GM23338 (cell line): ENCODE data around the gene DRAM2. TPM values are rescaled to one million over a fixed set of nuclear protein-coding genes. Genes with fewer than 3 reads are reported as not detected.

Source experiments
- ATAC-seq: fragments of 200-7000 bp; cut with Tn5 transposase; 3 replicates; pipeline ENCODE4 v1.9.1; 2020
- DNase-seq: peaks from one replicate; pipeline ENCODE4 v3.0.0-alpha.2; 2015; ENCODE audit warnings: low spot score
- H2AFZ ChIP-seq: fragments of 200-600 bp; sonication (generic); 2 replicates; pipeline ENCODE4 v1.8.0; 2016; ENCODE audit warnings: antibody characterized with exemption, mild to moderate bottlenecking, moderate library complexity
- H3F3A ChIP-seq: fragments of 200-600 bp; sonication (generic); replicated peaks from 2 replicates; pipeline ENCODE4 v1.8.0; 2017; ENCODE audit warnings: antibody characterized with exemption, mixed run types, low read depth
- H3K27ac ChIP-seq: fragments of 200-600 bp; sonication (generic); 2 replicates; pipeline ENCODE4 v1.6.1; 2016; ENCODE audit warnings: low read depth
- H3K27me3 ChIP-seq: fragments of 200-600 bp; sonication (generic); 2 replicates; pipeline ENCODE4 v1.8.0; 2016; ENCODE audit warnings: mild to moderate bottlenecking, mixed run types, moderate library complexity; ENCODE audit not compliant: insufficient read depth
- H3K36me3 ChIP-seq: fragments of 200-600 bp; sonication (generic); 2 replicates; pipeline ENCODE4 v1.8.0; 2016; ENCODE audit warnings: mild to moderate bottlenecking; ENCODE audit not compliant: insufficient read depth
- H3K4me1 ChIP-seq: fragments of 200-600 bp; sonication (generic); 2 replicates; pipeline ENCODE4 v1.8.0; 2016; ENCODE audit warnings: mild to moderate bottlenecking, moderate library complexity; ENCODE audit not compliant: insufficient read depth
- H3K4me2 ChIP-seq: fragments of 200-600 bp; sonication (generic); 2 replicates; pipeline ENCODE4 v1.7.1; 2017; ENCODE audit warnings: mixed run types
- H3K4me3 ChIP-seq: fragments of 200-600 bp; sonication (generic); 2 replicates; pipeline ENCODE4 v1.6.1; 2016; ENCODE audit warnings: mixed run types
- H3K79me2 ChIP-seq: fragments of 200-600 bp; sonication (generic); replicated peaks from 2 replicates; pipeline ENCODE4 v1.8.0; 2017; ENCODE audit warnings: mild to moderate bottlenecking; ENCODE audit not compliant: insufficient read depth
- H3K9me2 ChIP-seq: fragments of 200-600 bp; sonication (generic); 2 replicates; pipeline ENCODE4 v1.8.0; 2017; ENCODE audit not compliant: insufficient read depth
- H4K20me1 ChIP-seq: fragments of 200-600 bp; sonication (generic); replicated peaks from 2 replicates; pipeline ENCODE4 v1.8.0; 2017; ENCODE audit warnings: mild to moderate bottlenecking; ENCODE audit not compliant: insufficient read depth
- H3K27ac Mint-ChIP-seq: 2 replicates; pipeline ENCODE4 v1.8.0; 2020; ENCODE audit warnings: inconsistent platforms, mild to moderate bottlenecking, moderate library complexity, mixed read lengths
- H3K27me3 Mint-ChIP-seq: 3 replicates; pipeline ENCODE4 v1.8.0; 2022; ENCODE audit warnings: low read depth, mild to moderate bottlenecking, moderate library complexity, mixed read lengths, inconsistent platforms; ENCODE audit not compliant: insufficient read depth, poor library complexity
- H3K36me3 Mint-ChIP-seq: 3 replicates; pipeline ENCODE4 v1.8.0; 2021; ENCODE audit warnings: low read depth, mild to moderate bottlenecking, inconsistent platforms, moderate library complexity, mixed read lengths
- H3K4me1 Mint-ChIP-seq: 3 replicates; pipeline ENCODE4 v1.8.0; 2020; ENCODE audit warnings: mild to moderate bottlenecking, inconsistent platforms, mixed read lengths
- H3K4me3 Mint-ChIP-seq: 3 replicates; pipeline ENCODE4 v1.8.0; 2021; ENCODE audit warnings: moderate library complexity, mild to moderate bottlenecking, inconsistent platforms, mixed read lengths
- H3K9me3 Mint-ChIP-seq: 3 replicates; pipeline ENCODE4 v1.8.0; 2020; ENCODE audit warnings: moderate library complexity, mild to moderate bottlenecking, inconsistent platforms, mixed read lengths
- CREB1 ChIP-seq: fragments of 250-450 bp; sonication (Bioruptor Pico); IDR thresholded peaks from 2 replicates; pipeline ENCODE4 v1.5.0; 2020; ENCODE audit warnings: low read depth, mild to moderate bottlenecking, moderate library complexity
- JUNB ChIP-seq: IDR thresholded peaks from one replicate; pipeline ENCODE4 v1.6.1; 2016; ENCODE audit warnings: antibody characterized with exemption; ENCODE audit not compliant: unreplicated experiment
- NANOG ChIP-seq: IDR thresholded peaks from 2 replicates; pipeline ENCODE4 v1.6.1; 2016; ENCODE audit warnings: antibody characterized with exemption, borderline replicate concordance
- POLR2AphosphoS5 ChIP-seq: IDR thresholded peaks from 2 replicates; pipeline ENCODE4 v1.6.1; 2016; ENCODE audit warnings: antibody characterized with exemption, low read depth
- STAT1 ChIP-seq: IDR thresholded peaks from one replicate; pipeline ENCODE4 v1.6.1; 2016; ENCODE audit warnings: antibody characterized with exemption; ENCODE audit not compliant: unreplicated experiment
- ZNF114 ChIP-seq: fragments of 250-450 bp; sonication (Bioruptor Pico); IDR thresholded peaks from 2 replicates; pipeline ENCODE4 v1.5.0; 2020; ENCODE audit warnings: mild to moderate bottlenecking, moderate library complexity
- ZNF331 ChIP-seq: fragments of 250-450 bp; sonication (Bioruptor Pico); IDR thresholded peaks from 2 replicates; pipeline ENCODE4 v1.5.0; 2020; ENCODE audit warnings: low read depth, mild to moderate bottlenecking, moderate library complexity
- ZNF462 ChIP-seq: fragments of 250-450 bp; sonication (Bioruptor Pico); IDR thresholded peaks from 2 replicates; pipeline ENCODE4 v1.5.0; 2020; ENCODE audit warnings: mild to moderate bottlenecking, moderate library complexity
- polyA plus RNA-seq: library from polyadenylated mRNA; unstranded; fragments of >200 nt; fragmentation: Nextera tagmentation; extraction: Ambion mirVana; gene quantifications from 2 replicates; pipeline ENCODE4 v1.2.1, GENCODE V29; 2016
- total RNA-seq: library from RNA; depleted of rRNA; stranded (reverse); fragments of >200 nt; shearing (Covaris generic); gene quantifications from 2 replicates; pipeline ENCODE4 v1.2.3, GENCODE V29; 2014
- TF ChIP-seq, protein P1 (sequence below): IDR thresholded peaks from one replicate; pipeline ENCODE4 v1.6.1; 2018; ENCODE audit warnings: antibody characterized with exemption; ENCODE audit not compliant: unreplicated experiment

The DRAM2 gene
- total and polyA plus RNA-seq, 2 experiments from 2014 or later: 22.9 to 45.9 TPM

GRCh38 chr1:111099289-111099688 is 40.6 kb downstream of the DRAM2 start (continued):
- TF ChIP-seq ZNF462 (no peak), CREB1 (CRISPR knock-in tag) (0 out of 2 replicates have a peak, but pooled peaks have one; percentile 11), STAT1 (no peak)

- 0 out of 2 replicates have a peak, but pooled peaks cover 5% of the 10 kb centered on the region for H3K36me3 ChIP-seq
- H2AFZ ChIP-seq: no peak overlapping the region
- H3K4me3 ChIP-seq: no peak overlapping the region
- Mint-ChIP-seq H3K36me3 (peaks cover 41% of the 10 kb centered on the region), H3K4me1 (no peaks in the 10 kb centered on the region), H3K9me3 (peaks cover 94% of the 10 kb centered on the region), H3K4me3 (no peak overlapping the region), H3K27me3 (peaks cover 3% of the 10 kb centered on the region), H3K27ac (no peak overlapping the region)
- no peaks in the 10 kb centered on the region for H3K27me3 ChIP-seq
- H3K27ac ChIP-seq: no peak overlapping the region
- H3K9me2 ChIP-seq: no peaks in the 10 kb centered on the region; the same call in 1 of the 2 replicates
- no peak overlapping the region for H3K4me2 ChIP-seq
- no peaks in the 10 kb centered on the region for H3F3A ChIP-seq
- ATAC-seq (no peak), DNase-seq (no peak)
- no peaks in the 10 kb centered on the region for H3K4me1 ChIP-seq
- H4K20me1 ChIP-seq: no peaks in the 10 kb centered on the region
- no peaks in the 10 kb centered on the region for H3K79me2 ChIP-seq
- TF ChIP-seq ZNF331 (CRISPR knock-in tag) (no peak), CREB1 (CRISPR knock-in tag) (no peak), ZNF114 (CRISPR knock-in tag) (no peak), POLR2AphosphoS5 (no peak), NANOG (no peak), JUNB (no peak)
- TF ChIP-seq, protein P1, sequence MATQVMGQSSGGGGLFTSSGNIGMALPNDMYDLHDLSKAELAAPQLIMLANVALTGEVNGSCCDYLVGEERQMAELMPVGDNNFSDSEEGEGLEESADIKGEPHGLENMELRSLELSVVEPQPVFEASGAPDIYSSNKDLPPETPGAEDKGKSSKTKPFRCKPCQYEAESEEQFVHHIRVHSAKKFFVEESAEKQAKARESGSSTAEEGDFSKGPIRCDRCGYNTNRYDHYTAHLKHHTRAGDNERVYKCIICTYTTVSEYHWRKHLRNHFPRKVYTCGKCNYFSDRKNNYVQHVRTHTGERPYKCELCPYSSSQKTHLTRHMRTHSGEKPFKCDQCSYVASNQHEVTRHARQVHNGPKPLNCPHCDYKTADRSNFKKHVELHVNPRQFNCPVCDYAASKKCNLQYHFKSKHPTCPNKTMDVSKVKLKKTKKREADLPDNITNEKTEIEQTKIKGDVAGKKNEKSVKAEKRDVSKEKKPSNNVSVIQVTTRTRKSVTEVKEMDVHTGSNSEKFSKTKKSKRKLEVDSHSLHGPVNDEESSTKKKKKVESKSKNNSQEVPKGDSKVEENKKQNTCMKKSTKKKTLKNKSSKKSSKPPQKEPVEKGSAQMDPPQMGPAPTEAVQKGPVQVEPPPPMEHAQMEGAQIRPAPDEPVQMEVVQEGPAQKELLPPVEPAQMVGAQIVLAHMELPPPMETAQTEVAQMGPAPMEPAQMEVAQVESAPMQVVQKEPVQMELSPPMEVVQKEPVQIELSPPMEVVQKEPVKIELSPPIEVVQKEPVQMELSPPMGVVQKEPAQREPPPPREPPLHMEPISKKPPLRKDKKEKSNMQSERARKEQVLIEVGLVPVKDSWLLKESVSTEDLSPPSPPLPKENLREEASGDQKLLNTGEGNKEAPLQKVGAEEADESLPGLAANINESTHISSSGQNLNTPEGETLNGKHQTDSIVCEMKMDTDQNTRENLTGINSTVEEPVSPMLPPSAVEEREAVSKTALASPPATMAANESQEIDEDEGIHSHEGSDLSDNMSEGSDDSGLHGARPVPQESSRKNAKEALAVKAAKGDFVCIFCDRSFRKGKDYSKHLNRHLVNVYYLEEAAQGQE: no peak
These were observed 42.4 kb downstream of the DRAM2 start for GRCh38 chr1:111097356-111098099.
